OCI-LY3 (cell line): ENCODE results near the gene BAZ1A.
"Not testable (repeated sequence)": the region's sequence is repeated elsewhere in the genome, so short reads cannot be mapped to it uniquely, and the experiment has no call there.

Source experiments
- H2AFZ ChIP-seq: fragments of 200-600, 300-600 bp; shearing (Covaris generic); 2 replicates; pipeline ENCODE4 v1.6.0; 2014; ENCODE audit warnings: antibody characterized with exemption, low read depth, low read length
- H3K27ac ChIP-seq: fragments of 200-600, 300-600 bp; sonication (generic); 2 replicates; pipeline ENCODE4 v1.5.1; 2014; ENCODE audit warnings: mild to moderate bottlenecking, low read length, moderate library complexity, mixed read lengths
- H3K27me3 ChIP-seq: fragments of 200-600, 300-600 bp; sonication (generic); 2 replicates; pipeline ENCODE4 v1.6.1; 2014; ENCODE audit warnings: low read depth, low read length, mixed read lengths
- H3K36me3 ChIP-seq: fragments of 200-600, 300-600 bp; sonication (generic); replicated peaks from 2 replicates; pipeline ENCODE3; 2014; ENCODE audit warnings: low read depth, low read length, mixed read lengths
- H3K4me1 ChIP-seq: fragments of 300-600, 200-600 bp; sonication (generic); 2 replicates; pipeline ENCODE4 v1.6.1; 2014; ENCODE audit warnings: low read length, mixed read lengths
- H3K4me2 ChIP-seq: fragments of 200-600, 300-600 bp; sonication (generic); 2 replicates; pipeline ENCODE4 v1.6.1; 2014; ENCODE audit warnings: low read length, mixed read lengths
- H3K4me3 ChIP-seq: fragments of 300-600, 200-600 bp; sonication (generic); 2 replicates; pipeline ENCODE4 v1.5.1; 2014; ENCODE audit warnings: antibody characterized with exemption, mild to moderate bottlenecking, low read length, moderate library complexity
- H3K79me2 ChIP-seq: fragments of 300-600, 200-600 bp; shearing (Covaris generic); 2 replicates; pipeline ENCODE4 v1.6.1; 2014; ENCODE audit warnings: mild to moderate bottlenecking, low read length, mixed read lengths
- H3K9ac ChIP-seq: fragments of 300-600, 200-600 bp; shearing (Covaris generic); 2 replicates; pipeline ENCODE4 v1.6.0; 2014; ENCODE audit warnings: mild to moderate bottlenecking, low read length, moderate library complexity
- H3K9me3 ChIP-seq: fragments of 200-600, 300-600 bp; shearing (Covaris generic); 2 replicates; pipeline ENCODE4 v1.6.1; 2014; ENCODE audit warnings: low read length, mixed read lengths; ENCODE audit not compliant: insufficient read depth
- H4K20me1 ChIP-seq: fragments of 200-600, 300-600 bp; sonication (generic); 2 replicates; pipeline ENCODE4 v1.6.1; 2016; ENCODE audit warnings: low read length, mixed read lengths; ENCODE audit not compliant: insufficient read depth
- CTCF ChIP-seq: fragments of 200-600, 300-600 bp; sonication (generic); IDR thresholded peaks from 2 replicates; pipeline ENCODE4 v1.5.1; 2014; ENCODE audit warnings: antibody characterized with exemption, low read length, low read depth
- EZH2phosphoT487 ChIP-seq: fragments of 200-600 bp; shearing (Covaris generic); IDR thresholded peaks from 2 replicates; pipeline ENCODE4 v1.6.1; 2018; ENCODE audit warnings: antibody characterized with exemption, mixed run types, low read depth

BAZ1A gene

GRCh38 chr14:34749408-34749807, 125.8 kb downstream of the BAZ1A start:
- H3K9ac ChIP-seq, result no peak overlapping the region
- H3K27me3 ChIP-seq, result no peaks in the 10 kb centered on the region
- peaks cover 15% of the 10 kb centered on the region for H3K36me3 ChIP-seq
- TF ChIP-seq EZH2phosphoT487 (no peak), CTCF (no peak)
- H3K9me3 ChIP-seq, result no peaks in the 10 kb centered on the region
- no peak overlapping the region for H3K27ac ChIP-seq
- no peaks in the 10 kb centered on the region for H3K79me2 ChIP-seq
- H4K20me1 ChIP-seq, result no peaks in the 10 kb centered on the region
- H3K4me3 ChIP-seq, result no peak overlapping the region
- no peaks in the 10 kb centered on the region for H3K4me1 ChIP-seq
- H3K4me2 ChIP-seq, result no peak overlapping the region
- H2AFZ ChIP-seq, result no peak overlapping the region

GRCh38 chr14:34742270-34743115, 132.7 kb downstream of the BAZ1A start:
- Histone ChIP-seq H3K27me3 (no peaks in the 10 kb centered on the region), H3K9ac (no peak overlapping the region), H3K27ac (no peak overlapping the region), H4K20me1 (no peaks in the 10 kb centered on the region), H3K4me2 (no peak overlapping the region), H3K79me2 (no peaks in the 10 kb centered on the region), H3K4me3 (no peak overlapping the region), H3K36me3 (no peaks in the 10 kb centered on the region), H3K4me1 (no peaks in the 10 kb centered on the region), H3K9me3 (no peaks in the 10 kb centered on the region), H2AFZ (no peak overlapping the region)
- TF ChIP-seq EZH2phosphoT487 (no peak), CTCF (no peak)

- Histone ChIP-seq H4K20me1 (no peaks in the 10 kb centered on the region), H3K9me3 (no peaks in the 10 kb centered on the region), H3K36me3 (no peaks in the 10 kb centered on the region), H3K27ac (no peak overlapping the region), H3K79me2 (no peaks in the 10 kb centered on the region), H2AFZ (no peak overlapping the region), H3K4me2 (no peak overlapping the region), H3K9ac (no peak overlapping the region), H3K4me3 (no peak overlapping the region), H3K4me1 (no peaks in the 10 kb centered on the region), H3K27me3 (no peaks in the 10 kb centered on the region)
- TF ChIP-seq CTCF (no peak), EZH2phosphoT487 (no peak)
Measured at GRCh38 chr14:34741840-34742239, 133.3 kb downstream of the BAZ1A start.

GRCh38 chr14:34740139-34740538, 135.0 kb downstream of the BAZ1A start:
- not testable (repeated sequence) for H2AFZ ChIP-seq, H3K27ac ChIP-seq, H3K4me1 ChIP-seq, H3K9me3 ChIP-seq, H3K4me2 ChIP-seq, H4K20me1 ChIP-seq, H3K79me2 ChIP-seq, H3K36me3 ChIP-seq, H3K4me3 ChIP-seq, H3K27me3 ChIP-seq, H3K9ac ChIP-seq

GRCh38 chr14:34737079-34737478, 138.1 kb downstream of the BAZ1A start:
- H3K4me1 ChIP-seq, H3K27me3 ChIP-seq, H3K9ac ChIP-seq, H3K4me3 ChIP-seq, H3K9me3 ChIP-seq, H3K4me2 ChIP-seq, H4K20me1 ChIP-seq, H3K36me3 ChIP-seq, H3K79me2 ChIP-seq, H2AFZ ChIP-seq, H3K27ac ChIP-seq: not testable (repeated sequence)
